ENCODE results near the gene EAPP. TPM values are rescaled to one million over a fixed set of nuclear protein-coding genes. Genes with fewer than 3 reads are reported as not detected.
A peak's percentile ranks its signal among the peaks of the same experiment; 100 is the strongest.
"Not testable (repeated sequence)": the region's sequence is repeated elsewhere in the genome, so short reads cannot be mapped to it uniquely, and the experiment has no call there.

EAPP gene
- total RNA-seq, 2 experiments from 2014 or later, result 27.3 to 28.8 TPM

DNA sequence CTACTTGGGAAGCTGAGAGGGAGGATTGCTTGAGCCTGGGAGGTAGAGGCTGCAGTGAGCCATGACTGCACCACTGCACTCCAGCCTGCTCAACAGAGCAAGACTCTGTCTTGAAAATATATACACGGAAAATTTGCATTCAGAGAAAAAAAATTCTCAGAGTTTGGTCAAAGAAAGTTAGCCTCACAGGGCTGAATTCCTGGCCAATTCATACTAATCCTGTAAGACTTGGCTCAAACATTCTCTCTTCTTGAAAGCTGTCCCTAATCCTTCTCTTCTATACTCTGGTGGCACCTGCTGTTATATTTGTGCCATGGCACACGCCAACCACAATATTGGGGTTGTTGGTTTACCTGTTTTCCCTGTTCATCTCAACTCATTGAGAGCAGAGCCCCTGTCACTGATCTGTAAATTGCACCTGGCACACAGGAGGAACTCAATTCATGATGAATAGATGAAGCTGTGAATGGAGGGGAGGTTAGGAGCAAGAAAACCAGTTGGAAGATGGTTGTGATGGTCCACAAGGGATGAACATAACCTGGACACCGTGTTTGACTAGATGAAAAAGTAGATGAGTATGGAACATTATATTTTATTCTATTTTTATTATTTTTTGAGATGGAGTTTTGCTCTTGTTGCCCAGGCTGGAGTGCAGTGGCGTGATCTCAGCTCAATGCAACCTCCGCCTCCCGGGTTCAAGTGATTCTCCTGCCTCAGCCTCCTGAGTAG, 40.7 kb downstream of the EAPP start:
- H3K27me3 Mint-ChIP-seq (ENCODE audit: low read depth), result no peaks in the 10 kb centered on the region
- ATAC-seq (peak; percentile 60), DNase-seq (peak; percentile 24)
- ChIA-PET POLR2A (no interaction called here), CTCF (interaction anchor here (1.9 kb wide), 1 partner anchor 167 kb away, joined by 16 read pairs; no protein-coding TSS in a partner anchor)
- no peak overlapping the region for H3K4me3 Mint-ChIP-seq
- no peaks in the 10 kb centered on the region for H3K4me1 Mint-ChIP-seq (ENCODE audit: low read depth)
- no peaks in the 10 kb centered on the region for H3K9me3 Mint-ChIP-seq (ENCODE audit: insufficient read depth)
- H3K36me3 Mint-ChIP-seq (ENCODE audit: low read depth), result no peaks in the 10 kb centered on the region
- no peak overlapping the region for H3K27ac Mint-ChIP-seq

- Mint-ChIP-seq H3K4me3 (no peak overlapping the region), H3K4me1 (ENCODE audit: low read depth) (no peaks in the 10 kb centered on the region), H3K9me3 (ENCODE audit: insufficient read depth) (no peaks in the 10 kb centered on the region), H3K36me3 (ENCODE audit: low read depth) (no peaks in the 10 kb centered on the region), H3K27ac (no peak overlapping the region), H3K27me3 (ENCODE audit: low read depth) (no peaks in the 10 kb centered on the region)
- ATAC-seq (no peak), DNase-seq (no peak)
- ChIA-PET CTCF (no interaction called here), POLR2A (interaction anchor here (0.6 kb wide), 2 partner anchors 33 to 1225 kb away, joined by 4 read pairs; no protein-coding TSS in a partner anchor)
Observed at GRCh38 chr14:34496679-34497513, 42.6 kb downstream of the EAPP start.

- CTCF ChIA-PET, result no interaction called here
- no peaks in the 10 kb centered on the region for H3K9me3 Mint-ChIP-seq (ENCODE audit: insufficient read depth)
Observed at GRCh38 chr14:34496007-34496678, 43.4 kb downstream of the EAPP start.

DNA sequence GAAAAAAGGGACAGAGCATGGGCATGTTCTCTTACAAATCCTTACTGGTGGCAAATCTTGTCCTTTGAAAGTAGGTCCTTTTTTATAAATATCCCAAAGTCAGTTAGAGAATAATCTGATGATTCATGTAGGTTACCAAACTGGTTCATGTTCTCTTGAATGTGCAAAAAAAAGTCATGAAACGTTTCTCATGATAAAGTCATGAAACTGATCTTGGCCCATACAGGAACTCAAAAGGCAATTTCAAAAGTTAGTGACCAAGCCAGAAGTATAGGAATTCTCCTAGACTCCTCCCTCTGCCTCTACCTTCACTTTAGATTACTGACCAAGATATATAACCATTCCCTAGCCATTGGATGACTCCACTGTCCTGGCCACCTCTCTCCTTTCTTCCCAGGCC, 50.2 kb downstream of the EAPP start:
- Mint-ChIP-seq H3K27me3 (ENCODE audit: low read depth) (no peaks in the 10 kb centered on the region), H3K27ac (no peak overlapping the region), H3K9me3 (ENCODE audit: insufficient read depth) (no peaks in the 10 kb centered on the region), H3K4me1 (ENCODE audit: low read depth) (no peaks in the 10 kb centered on the region), H3K36me3 (ENCODE audit: low read depth) (no peaks in the 10 kb centered on the region), H3K4me3 (no peak overlapping the region)
- ATAC-seq (no peak), DNase-seq (no peak)
- CTCF ChIA-PET, result no interaction called here
- POLR2A ChIA-PET, result no interaction called here

More at GRCh38 chr14:34496007-34496678, 43.4 kb downstream of the EAPP start:
- no peak for ATAC-seq
- no peak for DNase-seq
- Mint-ChIP-seq H3K4me1 (ENCODE audit: low read depth) (no peaks in the 10 kb centered on the region), H3K27me3 (ENCODE audit: low read depth) (no peaks in the 10 kb centered on the region), H3K36me3 (ENCODE audit: low read depth) (no peaks in the 10 kb centered on the region), H3K4me3 (no peak overlapping the region), H3K27ac (no peak overlapping the region)
- POLR2A ChIA-PET, result no interaction called here

DNA sequence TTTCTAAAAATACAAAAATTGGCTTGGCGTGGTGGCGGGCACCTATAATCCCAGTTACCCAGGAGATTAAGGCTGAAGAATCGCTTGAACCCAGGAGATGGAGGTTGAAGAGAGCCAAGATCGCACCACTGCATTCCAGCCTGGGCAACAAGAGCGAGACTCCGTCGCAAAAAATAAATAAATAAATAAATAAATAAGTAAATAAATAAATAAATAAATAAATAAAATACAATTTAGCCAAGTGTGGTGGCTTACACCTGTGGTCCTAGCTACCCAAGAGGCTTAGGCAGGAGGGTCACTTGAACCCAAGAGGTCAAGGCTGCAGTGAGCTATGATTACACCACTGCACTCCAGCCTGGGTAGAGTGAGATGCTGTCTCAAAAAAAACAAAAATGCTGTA, 51.0 kb downstream of the EAPP start:
- no peak for ATAC-seq
- H3K27me3 Mint-ChIP-seq (ENCODE audit: low read depth), result no peaks in the 10 kb centered on the region
- ChIA-PET POLR2A (no interaction called here), CTCF (no interaction called here)
- H3K36me3 Mint-ChIP-seq (ENCODE audit: low read depth), result no peaks in the 10 kb centered on the region
- no peak for DNase-seq
- no peak overlapping the region for H3K27ac Mint-ChIP-seq
- H3K4me1 Mint-ChIP-seq (ENCODE audit: low read depth), result no peaks in the 10 kb centered on the region
- no peak overlapping the region for H3K4me3 Mint-ChIP-seq
- H3K9me3 Mint-ChIP-seq (ENCODE audit: insufficient read depth), result no peaks in the 10 kb centered on the region

DNA sequence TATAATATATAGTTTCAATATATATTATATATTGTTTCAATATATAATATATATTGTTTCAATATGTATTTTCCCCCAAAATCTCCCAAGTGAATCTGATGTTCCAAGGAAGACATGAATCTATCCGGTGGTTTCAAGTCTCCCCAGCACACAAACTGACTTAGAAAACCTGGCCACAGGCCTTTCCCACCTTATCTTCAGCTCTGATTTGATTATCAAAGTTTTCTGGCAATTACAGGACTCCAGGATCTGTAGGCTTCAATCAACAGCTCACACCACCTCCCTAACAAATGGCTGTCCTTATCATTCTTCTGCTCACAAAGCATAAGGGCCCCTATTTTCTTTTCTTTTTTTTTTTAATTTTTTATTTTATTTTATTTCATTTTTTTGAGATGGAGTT, 54.8 kb downstream of the EAPP start:
- DNase-seq, result no peak
- CTCF ChIA-PET, result no interaction called here
- Mint-ChIP-seq H3K36me3 (ENCODE audit: low read depth) (no peaks in the 10 kb centered on the region), H3K4me1 (ENCODE audit: low read depth) (no peaks in the 10 kb centered on the region), H3K9me3 (ENCODE audit: insufficient read depth) (no peaks in the 10 kb centered on the region), H3K27ac (no peak overlapping the region), H3K4me3 (no peak overlapping the region), H3K27me3 (ENCODE audit: low read depth) (no peaks in the 10 kb centered on the region)
- ATAC-seq, result no peak
- POLR2A ChIA-PET, result no interaction called here

- no peaks in the 10 kb centered on the region for H3K4me1 Mint-ChIP-seq (ENCODE audit: low read depth)
- no peaks in the 10 kb centered on the region for H3K9me3 Mint-ChIP-seq (ENCODE audit: insufficient read depth)
- no peak overlapping the region for H3K27ac Mint-ChIP-seq
- DNase-seq (no peak), ATAC-seq (no peak)
- CTCF ChIA-PET, result no interaction called here
- POLR2A ChIA-PET, result no interaction called here
- no peaks in the 10 kb centered on the region for H3K27me3 Mint-ChIP-seq (ENCODE audit: low read depth)
- no peaks in the 10 kb centered on the region for H3K36me3 Mint-ChIP-seq (ENCODE audit: low read depth)
- H3K4me3 Mint-ChIP-seq, result no peak overlapping the region
Observed at GRCh38 chr14:34482463-34482862, 57.0 kb downstream of the EAPP start.

DNA sequence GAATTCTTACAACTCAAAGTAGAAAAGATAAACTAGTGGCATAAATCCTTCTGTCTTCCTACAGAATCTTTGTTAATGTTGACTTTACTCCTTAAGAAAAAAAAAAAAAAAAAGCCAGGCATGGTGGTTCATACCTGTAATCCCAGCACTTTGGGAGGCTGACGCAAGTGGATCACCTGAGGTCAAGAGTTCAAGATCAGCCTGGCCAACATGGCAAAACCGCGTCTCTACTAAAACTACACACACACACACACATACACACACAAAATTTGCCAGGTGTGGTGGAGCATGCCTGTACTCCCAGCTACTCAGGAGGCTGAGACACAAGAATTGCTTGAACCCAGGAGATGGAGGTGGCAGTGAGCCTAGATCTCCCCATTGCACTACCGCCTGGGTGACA, 59.8 kb downstream of the EAPP start:
- Mint-ChIP-seq H3K4me1 (ENCODE audit: low read depth) (no peaks in the 10 kb centered on the region), H3K9me3 (ENCODE audit: insufficient read depth) (no peaks in the 10 kb centered on the region), H3K4me3 (no peak overlapping the region), H3K27ac (no peak overlapping the region), H3K27me3 (ENCODE audit: low read depth) (no peaks in the 10 kb centered on the region), H3K36me3 (ENCODE audit: low read depth) (no peaks in the 10 kb centered on the region)
- ATAC-seq (no peak), DNase-seq (no peak)
- POLR2A ChIA-PET, result no interaction called here
- CTCF ChIA-PET, result no interaction called here

DNA sequence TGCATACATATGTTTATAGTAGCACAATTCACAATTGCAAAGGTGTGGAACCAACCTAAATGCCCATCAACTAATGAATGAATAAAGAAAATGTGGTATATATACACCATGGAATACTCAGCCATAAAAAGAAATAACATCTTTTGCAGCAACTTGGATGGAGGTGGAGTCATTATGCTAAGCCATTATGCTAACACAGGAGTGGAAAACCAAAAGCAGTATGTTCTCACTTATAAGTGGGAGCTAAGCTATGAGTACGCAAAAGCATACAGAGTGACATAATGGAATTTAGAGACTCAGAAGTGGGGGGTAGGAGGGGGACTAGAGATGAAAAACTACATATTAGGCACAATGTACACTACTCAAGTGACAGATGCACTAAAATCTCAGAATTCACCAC, 61.2 kb downstream of the EAPP start:
- ATAC-seq (no peak), DNase-seq (no peak)
- Mint-ChIP-seq H3K9me3 (ENCODE audit: insufficient read depth) (no peaks in the 10 kb centered on the region), H3K4me3 (no peak overlapping the region), H3K4me1 (ENCODE audit: low read depth) (no peaks in the 10 kb centered on the region), H3K36me3 (ENCODE audit: low read depth) (no peaks in the 10 kb centered on the region), H3K27me3 (ENCODE audit: low read depth) (no peaks in the 10 kb centered on the region), H3K27ac (no peak overlapping the region)
- ChIA-PET POLR2A (no interaction called here), CTCF (no interaction called here)

GRCh38 chr14:34476036-34476435, 63.5 kb downstream of the EAPP start:
- POLR2A ChIA-PET; H3K27me3 Mint-ChIP-seq (ENCODE audit: low read depth); H3K36me3 Mint-ChIP-seq (ENCODE audit: low read depth); H3K9me3 Mint-ChIP-seq (ENCODE audit: insufficient read depth); CTCF ChIA-PET; H3K27ac Mint-ChIP-seq; ATAC-seq; H3K4me1 Mint-ChIP-seq (ENCODE audit: low read depth); H3K4me3 Mint-ChIP-seq; DNase-seq: not testable (repeated sequence)

DNA sequence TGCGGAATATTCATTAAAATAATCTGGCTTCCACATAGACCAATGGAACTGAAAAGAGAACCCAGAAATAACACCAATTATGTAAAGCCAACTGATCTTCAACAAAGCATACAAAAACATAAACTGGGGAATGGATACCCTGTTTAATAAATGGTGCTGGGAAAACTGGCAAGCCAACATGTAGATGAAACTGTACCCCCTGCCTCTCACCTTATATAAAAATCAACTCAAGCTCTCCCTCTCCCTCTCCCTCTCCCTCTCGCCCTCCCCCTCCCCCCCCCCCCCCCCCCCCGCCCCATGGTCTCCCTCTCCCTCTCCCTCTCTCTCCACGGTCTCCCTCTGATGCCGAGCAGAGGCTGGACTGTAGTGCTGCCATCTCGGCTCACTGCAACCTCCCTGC, 64.3 kb downstream of the EAPP start:
- no peak for ATAC-seq

GRCh38 chr14:34474187-34474679, 65.3 kb downstream of the EAPP start:
- CTCF ChIA-PET, result no interaction called here
- POLR2A ChIA-PET, result no interaction called here
- no peak overlapping the region for H3K27ac Mint-ChIP-seq
- H3K36me3 Mint-ChIP-seq (ENCODE audit: low read depth), result no peaks in the 10 kb centered on the region
- no peak overlapping the region for H3K4me3 Mint-ChIP-seq
- H3K4me1 Mint-ChIP-seq (ENCODE audit: low read depth), result no peaks in the 10 kb centered on the region
- DNase-seq (no peak), ATAC-seq (no peak)
- no peaks in the 10 kb centered on the region for H3K27me3 Mint-ChIP-seq (ENCODE audit: low read depth)
- H3K9me3 Mint-ChIP-seq (ENCODE audit: insufficient read depth), result no peaks in the 10 kb centered on the region

More for the DNA sequence above, 64.3 kb downstream of the EAPP start:
- no peaks in the 10 kb centered on the region for H3K36me3 Mint-ChIP-seq (ENCODE audit: low read depth)
- H3K4me1 Mint-ChIP-seq (ENCODE audit: low read depth), result no peaks in the 10 kb centered on the region
- H3K9me3 Mint-ChIP-seq (ENCODE audit: insufficient read depth), result no peaks in the 10 kb centered on the region
- POLR2A ChIA-PET, result no interaction called here
- H3K27me3 Mint-ChIP-seq (ENCODE audit: low read depth), result no peaks in the 10 kb centered on the region
- CTCF ChIA-PET, result no interaction called here
- no peak for DNase-seq
- H3K27ac Mint-ChIP-seq, result no peak overlapping the region
- no peak overlapping the region for H3K4me3 Mint-ChIP-seq

Measured in activated CD8-positive, alpha-beta T cell treated with anti-CD3 and anti-CD28 coated beads, Interleukin-2, amount 10 ng/mL, durations not matched to agents 7 days and 5 days (primary cell).